ENCODE results near the gene KIAA1549. TPM values are rescaled to one million over a fixed set of nuclear protein-coding genes. Genes with fewer than 3 reads are reported as not detected.

Gene KIAA1549
- total RNA-seq, 2 donors from 2014 or later = 3.7 to 8.8 TPM

DNA sequence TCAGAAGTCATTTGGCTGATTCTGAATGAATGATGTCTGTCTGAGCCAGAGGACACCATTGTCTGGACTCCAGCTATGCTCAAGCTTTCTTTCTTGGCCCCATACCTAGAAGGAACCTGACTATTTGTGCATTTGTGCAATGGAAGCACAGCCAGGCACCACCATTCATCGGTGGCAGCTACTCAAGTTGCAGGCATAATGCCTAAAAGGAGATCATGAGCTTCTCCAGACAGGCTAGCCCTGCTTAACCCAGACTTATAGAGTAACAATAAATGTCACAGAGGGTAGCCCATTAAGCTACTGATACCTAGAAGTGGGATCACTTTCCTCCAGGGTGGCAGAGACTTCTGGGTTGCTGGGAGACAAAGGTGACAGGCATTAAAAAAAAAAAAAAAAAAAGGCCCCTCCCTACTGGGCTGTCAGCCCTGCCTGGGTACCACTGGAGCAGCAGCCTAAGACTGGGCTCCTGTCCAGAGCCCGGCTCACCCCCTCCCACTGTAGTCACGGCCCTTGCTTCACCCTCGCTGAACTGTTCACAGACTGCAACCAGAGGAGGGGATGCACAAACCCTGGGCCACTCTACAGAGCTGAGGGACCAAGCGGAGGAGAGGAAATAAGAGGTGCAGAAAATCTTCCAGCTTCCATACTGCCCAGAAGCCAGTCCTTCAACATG, 107.8 kb downstream of the KIAA1549 start:
- WGBS = 55% methylated on average over 5 of the region's 5 CpGs
- intact Hi-C loops (cut with DNase I) = no loop called here
- Histone ChIP-seq H3K27me3 (replicated peaks; ENCODE audit: insufficient read depth) (no peaks in the 10 kb centered on the region), H3K36me3 (no peaks in the 10 kb centered on the region), H3K4me3 (no peak overlapping the region), H3K4me1 (replicated peaks) (no peaks in the 10 kb centered on the region), H3K9me3 (no peaks in the 10 kb centered on the region), H3K27ac (no peak overlapping the region)
- TF ChIP-seq POLR2A (IDR thresholded peaks at IDR 0.05) (no peak), POLR2AphosphoS5 (IDR thresholded peaks at IDR 0.05) (no peak)
- TF ChIP-seq, protein P1, sequence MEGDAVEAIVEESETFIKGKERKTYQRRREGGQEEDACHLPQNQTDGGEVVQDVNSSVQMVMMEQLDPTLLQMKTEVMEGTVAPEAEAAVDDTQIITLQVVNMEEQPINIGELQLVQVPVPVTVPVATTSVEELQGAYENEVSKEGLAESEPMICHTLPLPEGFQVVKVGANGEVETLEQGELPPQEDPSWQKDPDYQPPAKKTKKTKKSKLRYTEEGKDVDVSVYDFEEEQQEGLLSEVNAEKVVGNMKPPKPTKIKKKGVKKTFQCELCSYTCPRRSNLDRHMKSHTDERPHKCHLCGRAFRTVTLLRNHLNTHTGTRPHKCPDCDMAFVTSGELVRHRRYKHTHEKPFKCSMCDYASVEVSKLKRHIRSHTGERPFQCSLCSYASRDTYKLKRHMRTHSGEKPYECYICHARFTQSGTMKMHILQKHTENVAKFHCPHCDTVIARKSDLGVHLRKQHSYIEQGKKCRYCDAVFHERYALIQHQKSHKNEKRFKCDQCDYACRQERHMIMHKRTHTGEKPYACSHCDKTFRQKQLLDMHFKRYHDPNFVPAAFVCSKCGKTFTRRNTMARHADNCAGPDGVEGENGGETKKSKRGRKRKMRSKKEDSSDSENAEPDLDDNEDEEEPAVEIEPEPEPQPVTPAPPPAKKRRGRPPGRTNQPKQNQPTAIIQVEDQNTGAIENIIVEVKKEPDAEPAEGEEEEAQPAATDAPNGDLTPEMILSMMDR (IDR thresholded peaks at IDR 0.05) = no peak
- no peak for DNase-seq (ENCODE audit: low spot score)

DNA sequence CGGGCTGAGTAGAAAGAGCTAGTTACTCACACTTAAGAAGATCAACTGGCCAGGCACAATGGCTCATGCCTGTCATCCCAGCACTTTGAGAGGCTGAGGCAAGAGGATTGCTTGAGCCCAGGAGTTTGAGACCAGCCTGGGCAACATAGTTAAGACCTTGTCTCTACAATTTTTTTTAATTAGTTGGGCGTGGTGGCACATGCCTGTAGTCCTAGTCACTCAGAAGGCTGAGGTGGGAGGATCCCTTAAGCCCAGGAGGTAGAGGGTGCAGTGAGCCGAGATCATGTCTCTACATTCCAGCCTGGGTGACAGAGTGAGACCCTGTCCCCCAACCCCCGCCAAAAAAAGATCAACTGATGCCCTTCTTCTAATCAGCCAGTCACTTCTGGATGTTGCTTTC, 108.6 kb downstream of the KIAA1549 start:
- H3K36me3 ChIP-seq = no peaks in the 10 kb centered on the region
- no peak for TF ChIP-seq POLR2A (IDR thresholded peaks at IDR 0.05)
- TF ChIP-seq, protein P1 (IDR thresholded peaks at IDR 0.05) = no peak
- TF ChIP-seq POLR2AphosphoS5 (IDR thresholded peaks at IDR 0.05) = no peak
- no peak for DNase-seq (ENCODE audit: low spot score)
- WGBS = 83% methylated on average over 4 of the region's 4 CpGs
- no peak overlapping the region for H3K27ac ChIP-seq
- no peaks in the 10 kb centered on the region for H3K9me3 ChIP-seq
- intact Hi-C loops (cut with DNase I) = no loop called here
- H3K4me1 ChIP-seq (replicated peaks) = no peaks in the 10 kb centered on the region
- H3K4me3 ChIP-seq = no peak overlapping the region
- no peaks in the 10 kb centered on the region for H3K27me3 ChIP-seq (replicated peaks; ENCODE audit: insufficient read depth)

DNA sequence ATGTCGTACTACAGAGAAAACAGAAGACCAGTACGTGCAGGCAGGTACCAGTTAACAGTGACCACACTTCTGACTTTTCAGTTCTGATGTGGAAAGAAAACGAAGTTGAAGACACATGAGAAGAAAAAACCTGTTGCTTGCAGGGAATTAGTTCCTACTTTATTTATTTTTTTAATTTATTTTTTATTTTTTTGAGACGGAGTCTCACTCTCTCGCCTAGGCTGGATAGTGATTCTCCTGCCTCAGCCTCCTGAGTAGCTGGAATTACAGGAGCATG, 109.4 kb downstream of the KIAA1549 start:
- TF ChIP-seq POLR2A (IDR thresholded peaks at IDR 0.05) = no peak
- TF ChIP-seq, protein P1 (IDR thresholded peaks at IDR 0.05) = no peak
- no peak for TF ChIP-seq POLR2AphosphoS5 (IDR thresholded peaks at IDR 0.05)
- Histone ChIP-seq H3K9me3 (no peaks in the 10 kb centered on the region), H3K4me3 (no peak overlapping the region), H3K27ac (no peak overlapping the region), H3K4me1 (replicated peaks) (no peaks in the 10 kb centered on the region), H3K27me3 (replicated peaks; ENCODE audit: insufficient read depth) (no peaks in the 10 kb centered on the region), H3K36me3 (no peaks in the 10 kb centered on the region)
- DNase-seq (ENCODE audit: low spot score) = no peak
- 98% methylated on average over 5 of the region's 5 CpGs for WGBS
- intact Hi-C loops (cut with DNase I) = no loop called here

DNA sequence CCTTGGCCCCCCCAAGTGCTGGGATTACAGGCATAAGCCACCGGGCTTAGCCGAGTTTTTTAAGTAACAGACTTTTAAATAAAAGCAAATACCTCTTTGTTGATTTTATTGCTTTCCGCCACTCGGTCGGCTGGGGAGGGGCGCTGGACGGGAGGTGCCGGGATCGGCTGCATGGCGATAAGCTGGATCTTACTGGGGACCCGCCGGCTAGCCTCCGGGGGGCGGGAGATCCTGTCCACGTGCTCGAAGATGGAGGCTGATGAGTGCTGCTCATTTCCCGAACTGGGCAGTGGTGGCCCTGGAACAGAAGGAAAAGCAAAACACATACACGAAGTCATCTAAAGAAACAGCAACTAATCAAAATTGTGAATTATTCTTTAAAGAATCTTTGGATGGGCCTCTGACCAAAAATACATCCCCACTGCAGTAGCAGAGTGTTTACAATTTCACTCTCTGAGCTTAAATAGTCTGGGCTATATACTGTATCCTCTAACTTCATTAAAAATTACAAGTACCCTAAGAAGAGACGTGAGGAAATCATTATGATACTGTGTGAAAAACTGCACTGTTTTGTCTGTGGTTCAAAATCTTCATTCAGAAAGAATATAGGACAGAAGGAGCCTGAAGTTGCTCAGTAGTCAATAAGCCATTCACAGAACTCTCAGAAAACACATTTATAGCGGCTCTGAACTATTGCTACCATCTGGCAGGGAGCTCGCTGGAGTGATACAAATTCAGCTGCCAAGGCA, 110.0 kb downstream of the KIAA1549 start:
- Histone ChIP-seq H3K4me3 (no peak overlapping the region), H3K27ac (no peak overlapping the region), H3K9me3 (no peaks in the 10 kb centered on the region), H3K4me1 (replicated peaks) (no peaks in the 10 kb centered on the region), H3K36me3 (no peaks in the 10 kb centered on the region), H3K27me3 (replicated peaks; ENCODE audit: insufficient read depth) (no peaks in the 10 kb centered on the region)
- intact Hi-C loops (cut with DNase I) = no loop called here
- DNase-seq (ENCODE audit: low spot score) = no peak
- TF ChIP-seq POLR2A (IDR thresholded peaks at IDR 0.05) = no peak
- no peak for TF ChIP-seq POLR2AphosphoS5 (IDR thresholded peaks at IDR 0.05)
- TF ChIP-seq, protein P1 (IDR thresholded peaks at IDR 0.05) = no peak
- 91% methylated on average over 21 of the region's 21 CpGs for WGBS

DNA sequence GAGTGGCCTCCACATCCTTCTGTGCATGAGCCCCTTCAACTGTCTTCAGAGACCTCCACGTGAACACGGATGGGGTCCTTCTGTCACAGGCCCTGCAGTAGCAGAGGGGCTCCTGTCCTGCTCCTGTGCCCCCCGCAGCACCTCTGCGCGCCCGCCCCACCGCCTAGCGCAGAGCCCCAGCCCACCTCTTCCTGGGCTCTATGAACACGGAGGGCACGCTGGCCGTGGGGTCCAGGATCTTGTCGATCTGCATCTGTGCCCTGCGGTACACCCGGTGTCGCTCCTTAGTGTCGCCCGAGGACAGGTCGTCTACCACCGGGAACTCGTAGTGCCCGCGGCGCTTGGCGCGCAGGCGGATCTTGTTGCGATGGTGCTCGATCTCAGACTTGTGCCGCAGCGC, 111.8 kb downstream of the KIAA1549 start:
- 97% methylated on average over 30 of the region's 30 CpGs for WGBS
- no peaks in the 10 kb centered on the region for H3K36me3 ChIP-seq

More for the DNA sequence above, 111.8 kb downstream of the KIAA1549 start:
- no peaks in the 10 kb centered on the region for H3K4me1 ChIP-seq (replicated peaks)
- no peaks in the 10 kb centered on the region for H3K27me3 ChIP-seq (replicated peaks; ENCODE audit: insufficient read depth)
- no peak for TF ChIP-seq POLR2AphosphoS5 (IDR thresholded peaks at IDR 0.05)
- TF ChIP-seq, protein P1 (IDR thresholded peaks at IDR 0.05) = no peak
- TF ChIP-seq POLR2A (IDR thresholded peaks at IDR 0.05) = no peak
- DNase-seq (ENCODE audit: low spot score) = no peak
- intact Hi-C loops (cut with DNase I) = no loop called here
- H3K4me3 ChIP-seq = no peak overlapping the region
- no peaks in the 10 kb centered on the region for H3K9me3 ChIP-seq
- no peak overlapping the region for H3K27ac ChIP-seq
